Lower lobe of right lung (tissue), 2 donors: Measurements from ENCODE around the gene GP1BB. TPM values are rescaled to one million over a fixed set of nuclear protein-coding genes. Genes with fewer than 3 reads are reported as not detected.

Experiments
- ATAC-seq, 2 donors: fragments of 200-7000 bp; cut with Tn5 transposase; one replicate each; pipeline ENCODE4 v1.9.1; 2020 to 2022; ENCODE audit warnings: mild to moderate bottlenecking in 2 of 2, moderate library complexity in 2 of 2
- DNase-seq: peaks from one replicate; pipeline ENCODE4 v3.0.0-alpha.2; 2020
- H3K27ac ChIP-seq: fragments of 200-600 bp; one replicate; pipeline ENCODE4 v1.8.0; 2022
- H3K27me3 ChIP-seq: fragments of 200-600 bp; one replicate; pipeline ENCODE4 v1.8.0; 2022; ENCODE audit warnings: low read depth
- H3K36me3 ChIP-seq: fragments of 200-600 bp; one replicate; pipeline ENCODE4 v1.8.0; 2022; ENCODE audit warnings: mild to moderate bottlenecking
- H3K4me1 ChIP-seq: fragments of 200-600 bp; one replicate; pipeline ENCODE4 v1.8.0; 2022
- H3K4me3 ChIP-seq: fragments of 200-600 bp; one replicate; pipeline ENCODE4 v1.8.0; 2022; ENCODE audit warnings: mild to moderate bottlenecking
- H3K9me3 ChIP-seq: fragments of 200-600 bp; one replicate; pipeline ENCODE4 v1.8.0; 2022
- CTCF ChIP-seq: fragments of 200-600 bp; IDR thresholded peaks from one replicate; pipeline ENCODE4 v1.8.0; 2022; ENCODE audit warnings: antibody characterized with exemption, mild to moderate bottlenecking
- intact Hi-C: fragments of 100-400 bp; cut with DNase I; formaldehyde crosslinking; loops from one replicate; pipeline ENCODE4 v1.11.0; 2022
- total RNA-seq: library from RNA; stranded (reverse); fragmentation: NEBNext Ultra II Directional; extraction: Animal tissue kit (Norgen Biotek cat#: 25700); gene quantifications from one replicate; pipeline ENCODE4 v1.2.1, GENCODE V29; 2021
- donor health status: DM: no; HTN: yes; CAD: no; lungs with severe emphysema.

Gene GP1BB
- total RNA-seq, 1 donor from 2014 or later: 2.8 TPM

GRCh38 chr22:19739911-19740449, 16.6 kb downstream of the GP1BB start:
- DNase-seq (no peak), ATAC-seq (no peak)
- Histone ChIP-seq H3K27ac (no peak overlapping the region), H3K4me1 (no peaks in the 10 kb centered on the region), H3K4me3 (no peak overlapping the region), H3K9me3 (no peaks in the 10 kb centered on the region), H3K36me3 (no peaks in the 10 kb centered on the region), H3K27me3 (peaks cover 7% of the 10 kb centered on the region)
- no peak for TF ChIP-seq CTCF
- intact Hi-C loops: no loop called here

- DNase-seq: no peak
- ATAC-seq: no peak
- TF ChIP-seq CTCF: no peak
- H3K4me3 ChIP-seq: no peak overlapping the region
- H3K4me1 ChIP-seq: no peaks in the 10 kb centered on the region
- H3K27ac ChIP-seq: no peak overlapping the region
- no peaks in the 10 kb centered on the region for H3K9me3 ChIP-seq
- no peaks in the 10 kb centered on the region for H3K36me3 ChIP-seq
- intact Hi-C loops: no loop called here
- H3K27me3 ChIP-seq: peaks cover 7% of the 10 kb centered on the region
Measured at GRCh38 chr22:19740586-19740985, 17.2 kb downstream of the GP1BB start.

- no peak for ATAC-seq
- intact Hi-C loops: no loop called here
Measured at GRCh38 chr22:19741053-19741452, 17.7 kb downstream of the GP1BB start.

GRCh38 chr22:19742160-19743066, 19.1 kb downstream of the GP1BB start:
- H3K4me1 ChIP-seq: no peaks in the 10 kb centered on the region
- intact Hi-C loops: no loop called here
- no peak for TF ChIP-seq CTCF

More at GRCh38 chr22:19741053-19741452, 17.7 kb downstream of the GP1BB start:
- no peaks in the 10 kb centered on the region for H3K36me3 ChIP-seq
- no peak for TF ChIP-seq CTCF
- no peak overlapping the region for H3K27ac ChIP-seq
- no peak for DNase-seq
- H3K9me3 ChIP-seq: no peaks in the 10 kb centered on the region
- H3K4me3 ChIP-seq: no peak overlapping the region
- no peaks in the 10 kb centered on the region for H3K4me1 ChIP-seq
- peaks cover 7% of the 10 kb centered on the region for H3K27me3 ChIP-seq

GRCh38 chr22:19743081-19743480, 19.7 kb downstream of the GP1BB start:
- intact Hi-C loops: no loop called here
- H3K4me1 ChIP-seq: no peaks in the 10 kb centered on the region
- ATAC-seq: no peak
- H3K9me3 ChIP-seq: no peaks in the 10 kb centered on the region
- no peak for TF ChIP-seq CTCF
- no peaks in the 10 kb centered on the region for H3K36me3 ChIP-seq
- DNase-seq: no peak
- no peaks in the 10 kb centered on the region for H3K27me3 ChIP-seq
- H3K27ac ChIP-seq: no peak overlapping the region
- H3K4me3 ChIP-seq: no peak overlapping the region

More at GRCh38 chr22:19742160-19743066, 19.1 kb downstream of the GP1BB start:
- Histone ChIP-seq H3K36me3 (no peaks in the 10 kb centered on the region), H3K27me3 (no peaks in the 10 kb centered on the region), H3K4me3 (no peak overlapping the region), H3K27ac (no peak overlapping the region), H3K9me3 (no peaks in the 10 kb centered on the region)
- no peak for DNase-seq
- ATAC-seq: no peak
